GM19043 (cell line): Measurements from ENCODE around the gene LRRC56.
"Not testable (repeated sequence)": the region's sequence is repeated elsewhere in the genome, so short reads cannot be mapped to it uniquely, and the experiment has no call there.

Experiments used
- ATAC-seq: cut with Tn5 transposase; IDR thresholded peaks from one replicate; pipeline ENCODE4 v1.9.1; 2021; ENCODE audit warnings: low read depth; ENCODE audit not compliant: unreplicated experiment

The LRRC56 gene

DNA sequence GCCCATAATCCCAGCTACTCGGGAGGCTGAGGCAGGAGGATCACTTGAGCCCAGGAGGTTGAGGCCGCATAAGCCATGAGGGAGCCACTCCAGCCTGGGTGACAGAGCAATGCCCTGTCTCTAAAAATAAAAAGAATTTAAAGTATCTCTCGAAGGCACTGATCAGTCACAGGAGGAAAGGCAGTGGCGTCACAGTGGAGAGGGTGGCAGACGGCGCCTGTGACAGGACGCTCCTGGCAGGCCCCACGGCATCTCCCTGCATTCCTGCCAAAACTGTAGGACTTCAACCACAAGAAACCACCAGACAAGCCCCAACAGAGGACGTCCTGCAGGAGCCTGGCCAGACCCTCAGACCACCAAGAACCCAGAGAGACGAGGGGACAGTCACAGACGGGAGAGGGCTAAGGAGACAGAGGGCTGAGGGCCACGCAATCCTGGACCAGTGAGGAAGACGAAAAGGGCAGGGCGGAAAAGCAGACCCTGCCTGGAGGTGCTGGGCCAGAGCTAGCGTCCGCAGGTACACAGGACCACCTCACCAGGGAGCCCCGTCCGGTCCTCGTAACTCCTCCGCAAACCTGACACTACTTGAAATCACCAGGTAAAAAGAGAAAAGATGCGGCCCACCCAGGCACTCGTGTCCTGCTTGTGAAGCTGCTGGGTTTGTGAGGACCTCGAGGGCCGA is 36.2 kb upstream of the LRRC56 start:
- ATAC-seq = no peak

DNA sequence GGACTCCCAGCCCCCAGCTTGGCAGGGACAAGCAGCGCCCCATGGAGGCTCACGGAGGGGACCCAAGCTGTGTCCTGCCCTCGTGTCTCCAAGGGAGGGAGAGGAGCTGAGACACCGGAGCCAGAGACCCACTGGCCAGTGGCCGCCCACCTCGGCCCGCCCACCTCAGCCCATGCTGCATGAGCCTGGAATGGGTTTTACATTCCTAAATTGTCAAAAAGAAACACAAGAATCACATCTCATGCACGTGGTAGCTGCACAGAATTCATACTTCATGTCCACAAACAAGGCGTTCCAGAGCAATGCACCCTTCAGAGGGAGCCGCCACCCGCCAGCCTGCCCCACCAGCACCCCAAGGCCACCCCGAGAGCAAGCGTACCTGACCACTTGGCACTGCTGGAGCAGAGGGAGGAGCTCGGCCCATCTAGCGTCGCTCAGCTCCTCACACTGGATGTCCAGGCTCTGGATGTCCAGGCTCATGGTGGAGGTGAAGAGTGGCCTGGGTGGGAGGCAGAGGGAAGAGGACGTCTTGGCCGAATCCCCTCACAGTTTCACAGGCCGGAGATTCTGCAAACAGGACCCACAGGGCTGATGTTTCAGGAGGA is 35.5 kb upstream of the LRRC56 start:
- no peak for ATAC-seq

DNA sequence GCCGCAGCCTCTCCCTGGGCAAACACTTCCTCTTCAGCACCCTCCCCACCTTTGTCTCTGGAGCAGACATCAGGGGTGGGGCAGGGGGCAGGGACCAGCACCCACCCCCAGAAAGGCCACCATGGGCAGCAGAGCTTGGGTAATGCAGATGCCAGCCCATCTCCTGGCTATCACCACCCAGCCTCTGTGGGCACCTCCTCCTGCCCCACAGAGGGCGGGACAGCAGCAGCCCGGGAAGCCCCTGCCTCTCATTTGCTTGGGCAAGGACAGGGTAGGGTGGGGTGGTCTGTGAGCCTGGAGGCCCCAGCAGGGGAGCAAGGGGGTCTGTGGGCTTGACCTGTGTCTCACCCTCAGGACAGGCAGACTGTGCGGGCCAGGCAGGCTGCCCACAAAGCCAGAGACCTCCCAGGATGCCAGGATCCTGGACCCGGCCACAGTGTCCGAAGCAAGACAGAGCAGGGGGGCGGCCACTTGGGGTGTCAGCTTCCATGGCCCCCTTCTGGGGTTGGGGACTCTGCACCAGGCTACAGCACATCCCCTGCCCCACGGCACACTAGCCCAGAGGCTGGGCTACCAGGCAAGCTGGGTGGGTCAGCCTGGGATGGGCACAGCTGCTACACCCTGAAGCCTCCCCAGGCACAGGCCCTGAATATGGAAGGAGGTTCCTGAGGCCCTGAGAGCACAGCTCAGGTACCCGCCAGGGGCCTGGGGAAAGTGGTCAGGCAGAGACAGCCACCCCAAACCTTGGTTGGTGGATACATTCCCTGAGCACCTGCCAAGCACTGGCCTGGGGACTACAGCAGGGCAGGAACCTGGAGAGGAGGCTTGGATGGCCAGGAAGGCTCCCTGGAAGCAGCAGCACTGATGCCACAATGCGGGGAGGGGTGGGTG is 34.8 kb upstream of the LRRC56 start:
- no peak for ATAC-seq

DNA sequence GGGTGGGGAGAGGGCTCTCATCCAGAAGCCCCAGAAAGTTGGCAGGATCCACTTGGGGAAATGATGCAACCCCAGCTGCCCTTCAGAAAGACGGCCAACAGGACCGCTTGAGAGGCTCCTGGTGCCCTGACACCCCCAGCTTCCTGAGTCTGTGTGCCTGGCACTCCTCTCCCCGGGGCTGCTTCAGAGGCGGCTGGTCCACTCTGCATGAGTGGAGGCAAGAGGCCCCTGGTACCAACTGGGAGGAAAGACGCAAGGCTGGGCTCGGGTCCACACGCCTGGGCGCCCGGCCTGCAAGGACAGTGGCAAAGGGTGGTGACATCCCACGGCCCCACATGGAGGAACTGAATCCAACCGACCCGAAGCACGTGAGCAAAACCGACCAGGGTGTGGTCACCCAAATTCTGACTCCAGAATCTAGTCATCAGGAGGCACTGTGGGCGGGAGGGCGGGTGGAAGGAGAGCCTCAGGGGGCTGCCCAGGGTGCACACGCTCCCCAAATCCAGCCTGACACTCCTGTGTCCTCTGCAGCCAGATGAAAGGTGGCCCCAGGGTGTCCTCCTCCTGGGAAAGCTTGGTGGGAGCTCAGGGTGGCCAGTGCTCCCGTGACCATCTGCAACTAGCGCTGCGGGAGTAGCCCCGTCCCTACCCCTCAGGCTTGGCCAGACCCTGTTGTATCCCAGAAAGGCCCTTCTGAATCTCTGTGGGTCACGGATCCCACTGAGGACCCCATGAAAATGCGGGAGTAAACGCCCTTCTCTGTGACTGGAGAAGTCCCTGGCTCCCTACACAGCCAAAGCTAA is 33.9 kb upstream of the LRRC56 start:
- ATAC-seq = no peak

DNA sequence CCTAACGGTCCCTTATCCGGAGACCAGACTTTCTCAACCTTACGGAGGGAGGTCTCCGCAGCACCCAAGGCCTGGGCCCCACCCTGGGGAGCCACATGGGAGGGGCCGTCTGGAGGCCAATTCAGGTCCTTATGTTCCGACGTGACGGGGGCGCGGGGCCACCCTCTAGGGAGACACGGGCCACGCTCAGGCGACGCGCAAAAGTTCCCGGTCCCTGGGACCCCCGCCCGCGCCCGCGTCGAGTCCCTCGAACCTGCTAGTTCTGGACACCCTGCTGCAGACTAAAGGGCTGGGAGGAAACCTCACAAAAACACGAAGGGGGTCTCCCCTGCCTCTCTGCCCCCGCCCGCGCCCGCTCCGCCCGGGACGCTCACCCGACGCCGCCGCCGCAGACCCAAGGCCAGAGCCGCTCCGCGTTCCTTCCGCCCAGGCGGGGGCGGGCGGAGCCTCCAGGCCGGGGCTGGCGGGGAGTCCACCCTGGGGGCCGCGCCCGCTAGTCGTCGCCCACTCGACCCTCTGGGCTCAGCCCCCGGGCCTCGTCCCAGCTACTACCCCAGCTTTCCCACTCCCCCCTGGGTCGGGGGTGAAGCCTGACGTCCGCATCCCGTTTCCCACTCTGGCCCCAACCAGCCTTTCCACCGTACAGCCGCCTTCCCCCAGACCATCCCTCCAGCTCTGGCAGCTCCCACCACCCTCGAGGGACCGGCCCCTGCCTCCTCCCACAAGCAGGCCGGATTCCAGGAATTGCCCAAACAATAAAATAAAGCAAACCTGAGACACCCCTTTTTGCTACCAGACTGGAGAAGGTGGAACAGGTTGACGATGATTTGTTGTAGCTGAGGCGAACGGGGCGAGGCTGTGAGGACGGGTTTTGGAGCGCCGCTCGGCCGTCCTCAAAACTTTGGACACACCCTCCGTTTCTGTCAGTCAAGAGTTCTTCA is 33.0 kb upstream of the LRRC56 start:
- no peak for ATAC-seq

DNA sequence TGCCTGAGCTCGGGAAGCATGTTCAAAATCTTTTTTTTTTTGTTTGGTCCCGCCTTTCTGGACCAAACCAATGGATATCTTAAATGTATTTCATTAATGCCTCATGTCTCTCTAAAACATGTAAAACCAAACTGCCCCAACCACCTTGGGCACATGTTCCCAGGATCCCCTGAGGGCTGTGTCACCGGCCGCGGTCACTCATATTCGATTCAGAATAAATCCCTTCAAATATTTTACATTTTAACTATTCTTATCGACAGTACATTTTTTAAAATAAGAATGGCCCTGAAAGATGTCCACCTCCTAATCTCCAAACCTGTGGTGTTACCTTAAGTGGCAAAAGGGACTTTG is 32.4 kb upstream of the LRRC56 start:
- no peak for ATAC-seq

DNA sequence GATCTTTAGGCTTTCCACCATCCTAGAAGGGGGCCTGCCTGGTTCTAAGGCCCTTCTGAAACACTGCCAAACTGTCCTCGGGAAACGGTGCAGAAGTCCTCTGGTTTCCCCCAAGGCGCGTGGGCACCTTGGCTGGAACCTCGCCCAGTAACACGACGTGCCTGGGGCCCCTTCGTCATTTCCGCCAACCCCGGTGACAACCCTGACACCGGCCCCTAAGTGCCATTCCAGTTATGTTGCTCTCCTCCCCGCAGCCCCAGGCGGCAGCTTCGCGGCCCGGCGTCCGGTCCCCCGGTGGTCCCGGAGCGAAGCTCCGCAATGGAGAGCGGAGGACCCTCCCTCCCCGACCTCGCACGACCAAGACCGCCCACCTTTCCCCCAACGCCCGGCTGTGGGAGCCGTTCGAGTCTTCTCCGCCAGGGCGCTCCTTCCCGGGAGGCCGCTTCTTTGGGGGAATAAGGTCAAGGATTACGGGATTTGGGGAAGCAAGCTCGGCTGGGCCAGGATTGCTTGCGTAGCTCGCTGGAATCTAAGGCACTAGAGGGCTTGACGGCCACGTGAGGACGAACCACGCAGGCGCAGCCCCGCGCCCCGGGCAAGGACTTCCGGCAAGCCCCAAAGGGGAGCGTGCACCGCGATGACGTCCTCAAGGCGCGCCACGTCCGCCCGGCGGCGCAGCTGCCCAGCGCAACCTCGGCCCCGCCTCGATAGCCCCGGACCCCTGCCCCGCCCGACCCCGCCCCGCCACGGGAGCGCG is 30.9 kb upstream of the LRRC56 start:
- peak; percentile 67 for ATAC-seq

DNA sequence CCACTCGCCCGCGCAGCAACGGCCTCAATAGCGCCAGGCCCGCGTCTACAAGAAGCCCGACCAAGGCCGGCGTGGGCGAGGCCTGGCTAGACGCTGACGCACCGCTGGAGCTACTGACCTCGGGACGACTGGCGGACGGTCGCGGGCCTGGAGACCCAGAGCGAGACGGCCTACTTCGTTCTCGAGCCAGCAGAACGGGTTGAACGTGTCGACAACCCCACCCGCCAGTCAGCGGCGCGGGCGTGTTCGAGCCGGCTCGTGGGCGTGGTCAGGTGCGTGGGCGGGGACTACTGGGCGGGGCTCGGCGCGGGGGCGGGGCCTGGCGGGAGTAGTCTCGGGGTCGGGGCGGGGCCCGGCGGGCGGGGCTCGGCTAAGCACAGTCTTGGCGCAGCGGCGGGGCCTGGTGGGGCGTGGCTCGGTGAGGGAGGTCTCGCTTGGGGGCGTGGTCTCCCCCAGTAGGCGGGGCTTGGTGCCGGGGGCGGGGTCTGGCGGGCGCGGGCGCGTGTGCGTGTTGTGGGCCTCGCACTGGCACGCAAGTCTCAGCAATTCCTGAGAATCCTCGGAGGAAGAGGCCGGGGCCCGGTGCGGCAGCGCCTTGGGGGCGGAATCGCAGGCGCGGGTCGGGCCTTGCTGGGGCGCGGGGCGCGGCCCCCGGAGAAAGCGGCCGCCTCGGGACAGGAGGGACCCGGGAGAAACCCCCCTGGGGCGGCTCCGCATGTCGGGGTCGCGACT is 30.2 kb upstream of the LRRC56 start, which contains the start of gene RNH1:
TSS of gene RNH1 (minus strand) at position 248 of the 732 bp plus-strand sequence. CDS start 5,080 bp downstream, outside the sequence.
- peak; percentile 23 for ATAC-seq

DNA sequence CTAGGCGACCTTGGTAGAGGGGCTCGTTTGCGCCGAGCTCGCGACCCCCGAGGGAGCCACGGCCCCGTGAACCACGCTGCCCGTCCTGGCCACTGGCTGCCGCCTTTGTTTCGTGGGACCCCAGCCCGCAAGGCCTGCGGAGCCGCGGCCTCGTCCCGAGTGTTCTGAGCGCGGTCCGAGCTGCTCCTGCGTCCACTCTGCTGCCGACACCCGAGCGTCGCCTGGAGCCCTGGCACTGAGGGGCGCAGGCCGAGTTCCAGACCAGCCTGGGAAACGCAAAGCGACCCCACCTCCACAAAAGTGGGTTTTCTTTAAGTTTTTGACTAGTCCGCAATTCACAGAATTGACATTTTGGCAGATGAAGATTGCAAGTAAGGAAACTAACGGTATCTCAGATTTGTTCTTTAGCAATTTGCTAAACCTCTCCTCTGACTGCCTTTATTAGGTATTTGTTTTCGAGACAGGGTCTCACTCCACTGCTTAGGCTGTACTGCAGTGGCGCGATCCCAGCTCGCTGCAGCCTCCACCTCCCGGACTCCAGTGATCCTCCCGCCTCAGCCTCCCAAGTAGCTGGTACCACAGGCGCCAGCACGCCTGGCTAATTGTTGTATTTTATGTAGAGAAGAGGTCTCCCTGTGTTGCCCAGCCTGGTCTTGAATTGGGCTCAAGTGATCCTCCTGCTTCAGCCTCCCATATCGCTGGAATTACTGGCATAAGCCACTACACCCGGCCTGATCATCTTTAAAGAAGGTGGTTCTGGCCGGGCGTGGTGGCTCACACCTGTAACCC is 29.4 kb upstream of the LRRC56 start:
- no peak for ATAC-seq

DNA sequence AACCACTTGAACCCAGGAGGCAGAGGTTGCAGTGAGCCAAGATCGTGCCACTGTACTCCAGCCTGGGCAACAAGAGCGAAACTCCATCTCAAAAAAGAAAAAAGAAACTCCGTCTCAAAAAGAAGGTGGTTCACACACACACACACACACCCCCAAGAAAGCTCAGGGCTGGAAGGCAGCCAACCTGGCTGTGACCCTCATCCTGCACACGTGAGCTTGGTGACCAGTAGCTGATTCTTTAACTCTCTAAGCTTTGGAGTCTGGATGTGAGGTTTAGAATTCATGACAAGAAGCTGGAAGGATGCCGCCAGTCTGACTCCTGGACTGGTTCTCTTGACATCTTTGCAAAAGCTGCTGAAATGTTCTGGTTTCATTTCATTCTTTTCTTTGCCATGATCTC is 28.4 kb upstream of the LRRC56 start:
- no peak for ATAC-seq

DNA sequence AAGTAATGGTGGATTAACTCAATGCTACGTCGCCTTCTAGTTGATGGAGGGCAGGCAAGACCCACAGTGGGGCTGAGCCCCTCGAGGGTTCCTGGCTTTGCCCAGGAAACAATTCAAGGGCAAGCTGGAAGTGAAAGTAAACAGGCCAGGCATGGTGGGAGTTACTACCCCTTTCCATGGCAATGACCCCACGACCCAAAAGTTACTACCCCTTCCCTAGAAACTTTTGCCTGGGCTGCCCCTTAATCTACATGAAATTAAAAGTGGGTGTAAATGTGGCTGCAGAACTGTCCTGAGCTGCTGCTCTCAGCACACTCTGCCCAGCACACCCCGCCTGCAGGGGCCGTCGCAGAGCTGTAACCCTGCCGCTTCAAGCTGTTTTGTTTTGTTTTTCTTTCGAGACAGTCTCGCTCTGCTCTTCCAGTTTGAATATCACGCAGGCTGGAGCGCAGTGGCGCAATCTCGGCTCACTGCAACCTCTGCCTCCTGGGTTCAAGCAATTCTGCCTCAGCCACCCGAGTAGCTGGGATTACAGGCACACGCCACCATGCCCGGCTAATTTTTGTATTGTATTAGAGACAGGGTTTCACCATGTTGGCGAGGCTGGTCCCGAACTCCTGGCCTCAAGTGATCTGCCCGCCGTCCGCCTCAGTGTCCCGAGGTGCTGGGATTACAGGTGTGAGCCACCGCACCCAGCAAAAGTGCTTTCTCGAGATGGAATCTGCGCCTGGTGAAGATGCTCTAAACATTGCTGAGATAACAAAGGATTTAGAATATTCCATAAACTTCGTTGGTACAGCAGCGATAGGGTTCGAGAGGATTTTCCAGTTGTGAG is 24.3 kb upstream of the LRRC56 start:
- ATAC-seq = no peak

DNA sequence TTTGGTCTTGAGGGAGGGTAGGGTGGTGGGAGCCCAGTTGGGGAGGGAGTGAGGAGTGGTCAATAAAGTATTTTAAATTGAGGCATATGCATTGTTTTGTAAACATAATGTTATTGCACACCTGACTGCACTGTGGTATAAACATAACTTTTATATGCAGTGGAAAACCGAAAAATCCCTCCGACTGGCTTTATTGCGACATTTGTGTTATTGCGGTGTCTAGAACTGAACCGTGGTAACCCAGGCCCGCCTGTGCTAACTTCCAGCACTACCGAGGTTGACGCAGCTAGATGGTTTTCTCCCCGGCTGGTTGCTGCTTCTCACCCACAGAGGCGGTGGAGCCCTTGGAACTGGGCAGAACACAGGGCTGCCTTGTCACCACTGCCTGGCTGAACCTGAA is 22.7 kb upstream of the LRRC56 start:
- ATAC-seq = no peak

DNA sequence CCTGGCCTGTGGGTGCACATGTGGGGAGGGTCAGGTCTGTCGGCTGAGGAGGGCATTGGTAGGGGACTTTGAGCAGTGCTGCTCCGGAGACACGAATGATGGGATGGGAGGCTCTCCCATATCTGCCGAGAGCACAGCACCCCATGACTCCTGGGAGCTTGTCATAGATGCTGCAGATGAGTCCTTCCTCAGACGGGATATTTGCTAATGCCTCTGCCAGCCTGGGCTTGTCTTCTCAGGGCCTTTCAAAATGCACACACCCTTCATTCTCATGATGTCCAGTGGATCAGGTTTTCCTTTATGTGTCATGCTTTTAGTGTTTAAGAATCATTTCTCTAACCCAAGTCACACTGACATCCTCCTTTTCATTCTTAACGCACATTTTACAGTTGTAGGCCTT is 22.2 kb upstream of the LRRC56 start:
- no peak for ATAC-seq

DNA sequence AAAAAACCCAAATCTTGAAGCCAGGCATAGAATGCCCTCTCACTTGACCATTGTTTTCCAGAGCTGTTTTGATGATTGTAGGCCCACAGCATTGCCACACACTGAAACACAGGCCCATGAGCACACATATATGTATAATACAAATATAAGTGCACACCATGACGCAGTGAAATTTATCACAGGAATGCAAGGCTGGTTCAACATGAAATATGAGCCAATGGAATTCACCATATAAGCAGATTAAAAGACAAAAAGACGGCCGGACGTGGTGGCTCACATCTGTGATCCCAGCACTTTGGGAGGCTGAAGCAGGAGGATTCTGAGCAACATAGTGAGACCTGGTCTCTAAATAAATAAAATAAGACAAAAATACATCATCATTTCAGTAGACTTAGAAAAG is 20.9 kb upstream of the LRRC56 start:
- no peak for ATAC-seq

DNA sequence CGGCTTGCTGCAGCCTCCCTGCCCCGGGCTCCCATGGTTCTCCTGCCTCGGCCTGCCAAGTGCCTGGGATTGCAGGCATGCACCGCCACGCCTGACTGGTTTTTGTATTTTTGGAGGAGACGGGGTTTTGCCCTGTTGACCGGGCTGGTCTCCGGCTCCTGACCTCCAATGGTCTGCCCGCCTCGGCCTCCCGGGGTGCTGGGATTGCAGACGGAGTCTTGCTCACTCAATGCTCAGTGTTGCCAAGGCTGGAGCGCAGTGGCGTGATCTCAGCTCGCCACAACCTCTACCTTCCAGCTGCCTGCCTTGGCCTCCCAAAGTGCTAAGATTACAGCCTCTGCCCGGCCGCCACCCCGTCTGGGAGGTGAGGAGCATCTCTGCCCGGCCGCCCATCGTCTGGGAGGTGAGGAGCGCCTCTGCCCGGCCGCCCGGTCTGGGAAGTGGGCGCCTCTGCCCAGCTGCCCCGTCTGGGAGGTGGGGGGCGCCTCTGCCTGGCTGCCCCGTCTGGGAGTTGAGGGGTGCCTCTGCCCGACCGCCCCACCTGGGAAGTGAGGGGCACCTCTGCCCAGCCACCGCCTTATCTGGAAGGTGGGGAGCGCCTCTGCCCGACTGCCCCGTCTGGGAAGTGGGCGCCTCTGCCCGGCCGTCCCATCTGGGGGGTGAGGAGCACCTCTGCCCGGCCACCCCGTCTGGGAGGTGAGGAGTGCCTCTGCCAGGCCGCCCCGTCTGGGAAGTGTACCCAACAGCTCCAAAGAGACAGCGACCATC is 20.2 kb upstream of the LRRC56 start:
- ATAC-seq = not testable (repeated sequence)
